K562 (cell line): ENCODE data around the gene KAZN. TPM values are rescaled to one million over a fixed set of nuclear protein-coding genes. Genes with fewer than 3 reads are reported as not detected.

Experiments used
- FOXA3 ChIP-seq, 2 experiments: fragments of 450-650 bp in 1 of 2; sonication (generic) in 1 of 2; formaldehyde crosslinking; IDR thresholded peaks in 1 of 2; conservative IDR thresholded peaks in 1 of 2; 2 replicates each; pipeline versions ENCODE4 v1.4.0 to v1.8.0; 2020 to 2022; ENCODE audit warnings: mild to moderate bottlenecking in 2 of 2, missing genetic modification reagents in 1 of 2
- LARP7 ChIP-seq: fragments of 450-650 bp; IDR thresholded peaks from 2 replicates; pipeline ENCODE4 v1.6.1; 2016
- MECOM ChIP-seq: fragments of 250-450 bp; sonication (Bioruptor Pico); IDR thresholded peaks from 2 replicates; pipeline ENCODE4 v1.8.0; 2022; ENCODE audit warnings: inconsistent platforms
- MED1 ChIP-seq: sonication (generic); formaldehyde crosslinking; IDR thresholded peaks from 2 replicates; pipeline ENCODE4 v1.8.1; 2023; ENCODE audit warnings: missing genetic modification reagents, borderline replicate concordance
- MEIS2 ChIP-seq: fragments of 450-650 bp; IDR thresholded peaks from 2 replicates; pipeline ENCODE4 v1.6.1; 2014; ENCODE audit warnings: mild to moderate bottlenecking; ENCODE audit not compliant: partially characterized antibody
- MTF1 ChIP-seq: fragments of 250-450 bp; sonication (Bioruptor Pico); IDR thresholded peaks from 2 replicates; pipeline ENCODE4 v1.9.0; 2021; ENCODE audit warnings: moderate library complexity, mild to moderate bottlenecking, inconsistent platforms, borderline replicate concordance
- NFXL1 ChIP-seq: fragments of 450-650 bp; formaldehyde crosslinking; IDR thresholded peaks from 2 replicates; pipeline ENCODE4 v1.4.0; 2021; ENCODE audit warnings: mild to moderate bottlenecking
- PHB2 ChIP-seq: fragments of 450-650 bp; IDR thresholded peaks from 2 replicates; pipeline ENCODE4 v1.6.1; 2017; ENCODE audit warnings: low read depth
- PTRF ChIP-seq: fragments of 450-650 bp; IDR thresholded peaks from 2 replicates; pipeline ENCODE4 v1.6.1; 2016; ENCODE audit warnings: mild to moderate bottlenecking, missing genetic modification characterization, missing compliant biosample characterization
- RBBP5 ChIP-seq: fragments of 200-600 bp; sonication (generic); IDR thresholded peaks from 2 replicates; pipeline ENCODE4 v1.6.1; 2012; ENCODE audit warnings: borderline replicate concordance, mild to moderate bottlenecking, low read length, control low read depth, inconsistent platforms; ENCODE audit not compliant: insufficient read depth, poor library complexity, severe bottlenecking
- RBFOX2 ChIP-seq: fragments of 200-400 bp; formaldehyde crosslinking; IDR thresholded peaks from 2 replicates; pipeline ENCODE4 v1.6.1; 2017; ENCODE audit warnings: low read depth, mild to moderate bottlenecking, low read length, moderate library complexity
- RBM34 ChIP-seq: fragments of 200-400 bp; formaldehyde crosslinking; IDR thresholded peaks from 2 replicates; pipeline ENCODE4 v1.6.1; 2018; ENCODE audit warnings: low read length, borderline replicate concordance; ENCODE audit not compliant: insufficient read depth
- TCF7L2 ChIP-seq: fragments of 150-350 bp; IDR thresholded peaks from 2 replicates; pipeline ENCODE4 v1.6.1; 2016; ENCODE audit warnings: low read depth, mild to moderate bottlenecking, low read length, moderate library complexity
- TOE1 ChIP-seq, 2 experiments: fragments of 450-650 bp in 1 of 2; sonication (generic) in 1 of 2; formaldehyde crosslinking in 1 of 2; IDR thresholded peaks; 2 replicates each; pipeline versions ENCODE4 v1.7.1 to v1.8.0; 2016 to 2022; ENCODE audit warnings: borderline replicate concordance in 2 of 2, mild to moderate bottlenecking in 2 of 2, antibody characterized with exemption in 1 of 2, inconsistent platforms in 1 of 2, low read depth in 1 of 2, missing genetic modification reagents in 1 of 2, moderate library complexity in 1 of 2
- TRIM28 ChIP-seq: fragments of 450-650 bp; IDR thresholded peaks from 2 replicates; pipeline ENCODE4 v1.6.1; 2017
- U2AF1 ChIP-seq: fragments of 200-400 bp; formaldehyde crosslinking; optimal IDR thresholded peaks from 2 replicates; pipeline ENCODE3; 2017; ENCODE audit warnings: mild to moderate bottlenecking, low read depth, low read length, moderate library complexity
- U2AF2 ChIP-seq: fragments of 200-400 bp; formaldehyde crosslinking; optimal IDR thresholded peaks from 2 replicates; pipeline ENCODE3; 2017; ENCODE audit warnings: low read depth, mild to moderate bottlenecking, low read length
- ZNF445 ChIP-seq: fragments of 250-450 bp; sonication (Bioruptor Pico); IDR thresholded peaks from 2 replicates; pipeline ENCODE4 v1.4.0; 2020; ENCODE audit warnings: low read depth, mild to moderate bottlenecking, moderate library complexity
- polyA plus RNA-seq, 8 experiments: library from polyadenylated mRNA; depleted of rRNA in 4 of 8; stranded (reverse) in 5 of 8; unstranded in 3 of 8; fragments of >200 nt; fragmentation: Nextera tagmentation in 2 of 8; fragmentation: Illumina TruSeq in 1 of 8; extraction: Ambion mirVana in 2 of 8; extraction: Trizol in 1 of 8; gene quantifications; 2 replicates each; pipeline versions ENCODE4 v1.2.1 to v1.2.3, GENCODE V29; 2011 to 2014; ENCODE audit warnings: inconsistent platforms in 1 of 8, missing spikeins in 1 of 8
- total RNA-seq, 7 experiments: library from RNA; depleted of rRNA in 6 of 7; stranded (reverse); fragments of >200 nt in 6 of 7; fragmentation: Illumina TruSeq in 2 of 7; extraction: Trizol in 2 of 7; gene quantifications; 2 replicates each; pipeline versions ENCODE4 v1.2.1 to v1.2.3, GENCODE V29; 2011 to 2021; ENCODE audit warnings: low replicate concordance in 1 of 7
- TF ChIP-seq, protein P1 (sequence below): fragments of 250-450 bp; sonication (Bioruptor Pico); IDR thresholded peaks from 2 replicates; pipeline ENCODE4 v1.5.0; 2021
- TF ChIP-seq, protein P2 (sequence below), 2 experiments: fragments of 200-800 bp in 1 of 2; sonication (Bioruptor generic) in 1 of 2; sonication (generic) in 1 of 2; formaldehyde crosslinking in 1 of 2; IDR thresholded peaks in 1 of 2; conservative IDR thresholded peaks in 1 of 2; 2 replicates each; pipeline versions ENCODE4 v1.5.0 to v1.6.1; 2016 to 2020; ENCODE audit warnings: missing compliant biosample characterization in 1 of 2, missing genetic modification characterization in 1 of 2, missing genetic modification reagents in 1 of 2
- TF ChIP-seq, protein P3 (sequence below), 2 experiments: fragments of 250-450 bp in 1 of 2; fragments of 450-650 bp in 1 of 2; sonication (Bioruptor Pico) in 1 of 2; IDR thresholded peaks; 2 replicates each; pipeline versions ENCODE4 v1.6.1 to v1.8.0; 2016 to 2021; ENCODE audit warnings: mild to moderate bottlenecking in 2 of 2, moderate library complexity in 2 of 2, missing compliant biosample characterization in 1 of 2, missing genetic modification characterization in 1 of 2
- TF ChIP-seq, protein P4 (sequence below): fragments of 250-450 bp; sonication (Bioruptor Pico); IDR thresholded peaks from 2 replicates; pipeline ENCODE4 v1.8.0; 2022; ENCODE audit warnings: inconsistent platforms, mild to moderate bottlenecking, moderate library complexity, borderline replicate concordance

The KAZN gene
- total and polyA plus RNA-seq, 9 of the 15 experiments (the other 6 are each of a cell fraction or from before 2014, with no cell fraction given) = 2.1 to 21.6 (median 5.4) TPM

GRCh38 chr1:14817223-14818170 lies 219.0 kb downstream of the KAZN start (continued):
- TF ChIP-seq, protein P1, sequence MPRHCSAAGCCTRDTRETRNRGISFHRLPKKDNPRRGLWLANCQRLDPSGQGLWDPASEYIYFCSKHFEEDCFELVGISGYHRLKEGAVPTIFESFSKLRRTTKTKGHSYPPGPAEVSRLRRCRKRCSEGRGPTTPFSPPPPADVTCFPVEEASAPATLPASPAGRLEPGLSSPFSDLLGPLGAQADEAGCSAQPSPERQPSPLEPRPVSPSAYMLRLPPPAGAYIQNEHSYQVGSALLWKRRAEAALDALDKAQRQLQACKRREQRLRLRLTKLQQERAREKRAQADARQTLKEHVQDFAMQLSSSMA (CRISPR knock-in tag) = no peak
- no peak for TF ChIP-seq LARP7
- peak; percentile 56; the same call in 1 of the 2 replicates for TF ChIP-seq TOE1 (IDR thresholded peaks at IDR 0.05; ENCODE audit: borderline replicate concordance)
- TF ChIP-seq TOE1 (CRISPR knock-in tag; IDR thresholded peaks at IDR 0.05; ENCODE audit: borderline replicate concordance, low read depth) = no peak
- TF ChIP-seq TRIM28 = no peak
- no peak for TF ChIP-seq U2AF2
- TF ChIP-seq ZNF445 = peak; percentile 11; the same call in 1 of the 2 replicates
- TF ChIP-seq MTF1 = no peak
- no peak for TF ChIP-seq MECOM (CRISPR knock-in tag)
- TF ChIP-seq, protein P2, sequence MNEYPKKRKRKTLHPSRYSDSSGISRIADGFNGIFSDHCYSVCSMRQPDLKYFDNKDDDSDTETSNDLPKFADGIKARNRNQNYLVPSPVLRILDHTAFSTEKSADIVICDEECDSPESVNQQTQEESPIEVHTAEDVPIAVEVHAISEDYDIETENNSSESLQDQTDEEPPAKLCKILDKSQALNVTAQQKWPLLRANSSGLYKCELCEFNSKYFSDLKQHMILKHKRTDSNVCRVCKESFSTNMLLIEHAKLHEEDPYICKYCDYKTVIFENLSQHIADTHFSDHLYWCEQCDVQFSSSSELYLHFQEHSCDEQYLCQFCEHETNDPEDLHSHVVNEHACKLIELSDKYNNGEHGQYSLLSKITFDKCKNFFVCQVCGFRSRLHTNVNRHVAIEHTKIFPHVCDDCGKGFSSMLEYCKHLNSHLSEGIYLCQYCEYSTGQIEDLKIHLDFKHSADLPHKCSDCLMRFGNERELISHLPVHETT (CRISPR knock-in tag; conservative IDR thresholded peaks at IDR 0.05 in 1 of 2, IDR thresholded peaks at IDR 0.05 in 1 of 2) = no peak
- no peak for TF ChIP-seq U2AF1
- TF ChIP-seq, protein P3, sequence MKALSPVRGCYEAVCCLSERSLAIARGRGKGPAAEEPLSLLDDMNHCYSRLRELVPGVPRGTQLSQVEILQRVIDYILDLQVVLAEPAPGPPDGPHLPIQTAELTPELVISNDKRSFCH (CRISPR knock-in tag; IDR thresholded peaks at IDR 0.05) = no peak
- TF ChIP-seq, protein P3 (tag; IDR thresholded peaks at IDR 0.05) = peak; percentile 76; the same call in 1 of the 2 replicates
- TF ChIP-seq FOXA3 (CRISPR knock-in tag; conservative IDR thresholded peaks at IDR 0.05 in 1 of 2, IDR thresholded peaks at IDR 0.05 in 1 of 2) = peak; percentile 32 to 97; a peak in 3 of 4 replicates
- no peak for TF ChIP-seq TCF7L2
- TF ChIP-seq PTRF (tag) = no peak
- TF ChIP-seq RBFOX2 = no peak
- TF ChIP-seq RBBP5 = no peak
- peak; percentile 64 for TF ChIP-seq MEIS2
- TF ChIP-seq RBM34 = no peak
- TF ChIP-seq PHB2 = peak; percentile 51; the same call in 1 of the 2 replicates
- no peak for TF ChIP-seq MED1 (CRISPR knock-in tag)
- TF ChIP-seq, protein P4, sequence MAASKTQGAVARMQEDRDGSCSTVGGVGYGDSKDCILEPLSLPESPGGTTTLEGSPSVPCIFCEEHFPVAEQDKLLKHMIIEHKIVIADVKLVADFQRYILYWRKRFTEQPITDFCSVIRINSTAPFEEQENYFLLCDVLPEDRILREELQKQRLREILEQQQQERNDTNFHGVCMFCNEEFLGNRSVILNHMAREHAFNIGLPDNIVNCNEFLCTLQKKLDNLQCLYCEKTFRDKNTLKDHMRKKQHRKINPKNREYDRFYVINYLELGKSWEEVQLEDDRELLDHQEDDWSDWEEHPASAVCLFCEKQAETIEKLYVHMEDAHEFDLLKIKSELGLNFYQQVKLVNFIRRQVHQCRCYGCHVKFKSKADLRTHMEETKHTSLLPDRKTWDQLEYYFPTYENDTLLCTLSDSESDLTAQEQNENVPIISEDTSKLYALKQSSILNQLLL (CRISPR knock-in tag) = no peak
- no peak for TF ChIP-seq NFXL1 (CRISPR knock-in tag)
